Type B pancreatic cell (in vitro differentiated cells): ENCODE measurements around the gene PRKCB. TPM values are rescaled to one million over a fixed set of nuclear protein-coding genes. Genes with fewer than 3 reads are reported as not detected.

ENCODE experiments used
- DNase-seq: peaks from one replicate; pipeline ENCODE4 v3.0.0; 2021; ENCODE audit warnings: mixed read lengths; ENCODE audit not compliant: unreplicated experiment; ENCODE audit errors: extremely low spot score
- H3K27ac Mint-ChIP-seq: 2 replicates; pipeline ENCODE4 v1.8.0; 2021; ENCODE audit warnings: mild to moderate bottlenecking, mixed read lengths
- H3K27me3 Mint-ChIP-seq: 2 replicates; pipeline ENCODE4 v1.8.0; 2021; ENCODE audit warnings: mixed read lengths
- H3K36me3 Mint-ChIP-seq: 2 replicates; pipeline ENCODE4 v1.8.0; 2021; ENCODE audit warnings: mixed read lengths
- H3K4me1 Mint-ChIP-seq: one replicate; pipeline ENCODE4 v1.8.0; 2021; ENCODE audit warnings: mixed read lengths; ENCODE audit not compliant: unreplicated experiment
- H3K4me3 Mint-ChIP-seq: 2 replicates; pipeline ENCODE4 v1.8.0; 2021; ENCODE audit warnings: mild to moderate bottlenecking, mixed read lengths
- H3K9me3 Mint-ChIP-seq: 2 replicates; pipeline ENCODE4 v1.8.0; 2021; ENCODE audit warnings: mixed read lengths
- CTCF ChIP-seq: fragments of 200-600 bp; sonication (generic); conservative IDR thresholded peaks from 2 replicates; pipeline ENCODE4 v1.5.0; 2021; ENCODE audit warnings: antibody characterized with exemption, mild to moderate bottlenecking
- total RNA-seq: library from RNA; stranded (reverse); gene quantifications from 2 replicates; pipeline ENCODE4 v1.2.1, GENCODE V29; 2021; ENCODE audit warnings: low replicate concordance

PRKCB gene
- total RNA-seq, 1 donor from 2014 or later: 10.2 TPM

GRCh38 chr16:23852794-23853562 lies 17.2 kb downstream of the PRKCB start:
- DNase-seq: no peak
- peaks cover 56% of the 10 kb centered on the region for H3K27me3 Mint-ChIP-seq
- no peak overlapping the region for H3K27ac Mint-ChIP-seq
- peaks cover 8% of the 10 kb centered on the region for H3K4me1 Mint-ChIP-seq
- H3K4me3 Mint-ChIP-seq: no peak overlapping the region
- no peaks in the 10 kb centered on the region for H3K9me3 Mint-ChIP-seq
- TF ChIP-seq CTCF: no peak
- no peaks in the 10 kb centered on the region for H3K36me3 Mint-ChIP-seq

GRCh38 chr16:23855010-23855409 lies 19.2 kb downstream of the PRKCB start:
- no peak for DNase-seq
- H3K36me3 Mint-ChIP-seq: no peaks in the 10 kb centered on the region
- H3K9me3 Mint-ChIP-seq: no peaks in the 10 kb centered on the region
- no peak overlapping the region for H3K27ac Mint-ChIP-seq
- no peak for TF ChIP-seq CTCF
- no peak overlapping the region for H3K4me3 Mint-ChIP-seq
- peaks cover 8% of the 10 kb centered on the region for H3K4me1 Mint-ChIP-seq
- peaks cover 56% of the 10 kb centered on the region for H3K27me3 Mint-ChIP-seq

- no peak for DNase-seq
- Mint-ChIP-seq H3K4me3 (no peak overlapping the region), H3K36me3 (no peaks in the 10 kb centered on the region), H3K27me3 (peaks cover 60% of the 10 kb centered on the region), H3K4me1 (peaks cover 8% of the 10 kb centered on the region), H3K27ac (no peak overlapping the region), H3K9me3 (no peaks in the 10 kb centered on the region)
- TF ChIP-seq CTCF: no peak
Measured at GRCh38 chr16:23856251-23856709, 20.5 kb downstream of the PRKCB start.

GRCh38 chr16:23857256-23857880 lies 21.6 kb downstream of the PRKCB start:
- Mint-ChIP-seq H3K4me1 (peaks cover 8% of the 10 kb centered on the region), H3K36me3 (no peaks in the 10 kb centered on the region), H3K27me3 (peaks cover 61% of the 10 kb centered on the region), H3K27ac (no peak overlapping the region), H3K9me3 (no peaks in the 10 kb centered on the region), H3K4me3 (no peak overlapping the region)
- TF ChIP-seq CTCF: no peak
- DNase-seq: no peak

GRCh38 chr16:23857881-23858269 lies 22.1 kb downstream of the PRKCB start:
- DNase-seq: no peak
- Mint-ChIP-seq H3K4me3 (no peak overlapping the region), H3K9me3 (no peaks in the 10 kb centered on the region), H3K27ac (no peak overlapping the region), H3K36me3 (no peaks in the 10 kb centered on the region), H3K27me3 (peaks cover 59% of the 10 kb centered on the region), H3K4me1 (peaks cover 8% of the 10 kb centered on the region)
- TF ChIP-seq CTCF: no peak
